Measurements from ENCODE around the gene GPBAR1. TPM values are rescaled to one million over a fixed set of nuclear protein-coding genes. Genes with fewer than 3 reads are reported as not detected.

GPBAR1 gene
- total and polyA plus RNA-seq, 9 of the 15 experiments (the other 6 are each of a cell fraction or from before 2014, with no cell fraction given) = not detected

DNA sequence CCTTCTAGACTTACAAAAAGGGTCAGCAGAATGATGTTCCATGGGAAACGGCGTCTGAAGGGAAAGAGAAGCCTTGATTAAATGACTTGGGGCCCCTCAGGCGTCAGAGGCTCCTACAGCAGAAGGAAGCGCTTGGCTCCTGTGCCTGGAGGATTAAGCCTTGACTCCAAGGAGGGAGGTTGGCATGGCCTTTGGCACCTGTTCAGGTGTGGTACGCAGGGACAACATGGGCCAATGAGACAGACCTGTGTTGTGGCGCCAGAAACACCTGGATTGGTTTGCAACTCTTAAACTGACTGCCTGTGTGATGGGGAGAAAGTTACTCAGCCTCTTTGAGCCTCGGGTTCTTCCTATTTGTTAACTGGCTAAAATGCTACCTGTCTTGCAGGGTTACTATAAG is 17.1 kb downstream of the GPBAR1 start:
- H3K27me3 ChIP-seq (ENCODE audit: control insufficient read depth in 2 of 2, insufficient read depth in 2 of 2, low read length in 2 of 2) = no peaks in the 10 kb centered on the region
- H2AFZ ChIP-seq (ENCODE audit: low read depth, low read length) = no peak overlapping the region
- H4K20me1 ChIP-seq (replicated peaks; ENCODE audit: control insufficient read depth, insufficient read depth, low read length) = 0 out of 2 replicates have a peak, but pooled peaks cover 5% of the 10 kb centered on the region
- in situ Hi-C loops (cut with MboI) (no loop called here), intact Hi-C loops (cut with micrococcal nuclease) (loop anchor here (10.0 kb wide), 1 partner anchor 367 kb away; no protein-coding TSS in a partner anchor)
- no peak for DNase-seq (ENCODE audit: extremely low read depth in 1 of 4, low spot score in 3 of 4)
- H3K79me2 ChIP-seq (ENCODE audit: control insufficient read depth, insufficient read depth, low read length) = peaks cover 15% of the 10 kb centered on the region
- no peak for ATAC-seq
- H3K4me1 ChIP-seq (replicated peaks in 1 of 2; ENCODE audit: control insufficient read depth in 2 of 2, insufficient read depth in 2 of 2, low read length in 2 of 2) = peaks cover 0 to 14% of the 10 kb centered on the region in 2 experiments; a peak in 3 of 5 replicates
- no TSS peak for BruUV-seq (replicated peaks)
- no peak overlapping the region for H3K4me2 ChIP-seq (ENCODE audit: insufficient read depth, low read length)
- no peak overlapping the region for H3K4me3 ChIP-seq
- no peaks in the 10 kb centered on the region for H3K9me1 ChIP-seq (ENCODE audit: control insufficient read depth, insufficient read depth, low read length)
- no peak overlapping the region for H3K9ac ChIP-seq (ENCODE audit: insufficient read depth in 1 of 2, low read depth in 2 of 2, low read length in 2 of 2)
- 84% methylated on average over 6 of the region's 7 CpGs for WGBS (ENCODE audit: insufficient coverage, low coverage, missing lambda C conversion rate)
- peaks cover 92% of the 10 kb centered on the region for H3K36me3 ChIP-seq (ENCODE audit: control insufficient read depth, insufficient read depth, low read length)
- FAIRE-seq = no peak
- H3K27ac ChIP-seq (ENCODE audit: extremely low read depth, low read depth, low read length) = no peak overlapping the region
- ChIA-PET POLR2A (interaction anchor here (2.7 kb wide), 1 partner anchor 9 kb away, joined by 9 read pairs; no protein-coding TSS in a partner anchor), CTCF (ENCODE audit: low intra/inter-chr PET ratio) (no interaction called here)
- no peaks in the 10 kb centered on the region for H3K9me3 ChIP-seq (replicated peaks; ENCODE audit: control insufficient read depth, insufficient read depth, low read depth, low read length)
- TF ChIP-seq NR2C2 (CRISPR knock-in tag; IDR thresholded peaks at IDR 0.05) (no peak), NR2C2 (tag; IDR thresholded peaks at IDR 0.05) (no peak), SMARCC2 (IDR thresholded peaks at IDR 0.05; ENCODE audit: low read depth) (no peak), NFE2L1 (tag; IDR thresholded peaks at IDR 0.05; ENCODE audit: borderline replicate concordance, low read depth) (no peak), KLF16 (IDR thresholded peaks at IDR 0.05) (no peak), HDGF (IDR thresholded peaks at IDR 0.05) (no peak), NFATC3 (IDR thresholded peaks at IDR 0.05) (no peak), ZNF282 (CRISPR knock-in tag; IDR thresholded peaks at IDR 0.05) (no peak), SMAD3 (CRISPR knock-in tag; conservative IDR thresholded peaks at IDR 0.05) (no peak), ZNF143 (CRISPR knock-in tag; IDR thresholded peaks at IDR 0.05) (no peak), CBFB (CRISPR knock-in tag; IDR thresholded peaks at IDR 0.05) (no peak), TCF7L2 (IDR thresholded peaks at IDR 0.05; ENCODE audit: low read depth, low read length) (no peak), PYGO2 (tag; IDR thresholded peaks at IDR 0.05) (no peak), HNRNPLL (IDR thresholded peaks at IDR 0.05; ENCODE audit: low read depth, low read length, poor library complexity, severe bottlenecking) (no peak)

Measured in K562 (cell line).